Lung microvascular endothelial cell (primary cell): Measurements from ENCODE around the gene RHBDD3. TPM values are rescaled to one million over a fixed set of nuclear protein-coding genes. Genes with fewer than 3 reads are reported as not detected.

ENCODE experiments used
- DNase-seq, 2 donors: peaks; one replicate each; pipeline versions ENCODE4 v3.0.0 to v3.0.0-alpha.2; 2010; ENCODE audit warnings: low read depth in 2 of 2
- total RNA-seq: library from RNA; depleted of rRNA; stranded (reverse); fragments of >200 nt; gene quantifications from 2 replicates; pipeline ENCODE4 v1.2.1, GENCODE V29; 2014

Gene RHBDD3
- total RNA-seq, 1 donor from 2014 or later: 14.1 TPM

- DNase-seq: peak; percentile 88 to 91
Measured at GRCh38 chr22:29306175-29306834, 38.5 kb upstream of the RHBDD3 start, which contains the start of gene GAS2L1. GAS2L1 (plus strand) TSS chr22:29306650; CDS start chr22:29308106, 1,456 bp downstream.

- no peak for DNase-seq
Measured at GRCh38 chr22:29305836-29306174, 38.0 kb upstream of the RHBDD3 start.

DNA sequence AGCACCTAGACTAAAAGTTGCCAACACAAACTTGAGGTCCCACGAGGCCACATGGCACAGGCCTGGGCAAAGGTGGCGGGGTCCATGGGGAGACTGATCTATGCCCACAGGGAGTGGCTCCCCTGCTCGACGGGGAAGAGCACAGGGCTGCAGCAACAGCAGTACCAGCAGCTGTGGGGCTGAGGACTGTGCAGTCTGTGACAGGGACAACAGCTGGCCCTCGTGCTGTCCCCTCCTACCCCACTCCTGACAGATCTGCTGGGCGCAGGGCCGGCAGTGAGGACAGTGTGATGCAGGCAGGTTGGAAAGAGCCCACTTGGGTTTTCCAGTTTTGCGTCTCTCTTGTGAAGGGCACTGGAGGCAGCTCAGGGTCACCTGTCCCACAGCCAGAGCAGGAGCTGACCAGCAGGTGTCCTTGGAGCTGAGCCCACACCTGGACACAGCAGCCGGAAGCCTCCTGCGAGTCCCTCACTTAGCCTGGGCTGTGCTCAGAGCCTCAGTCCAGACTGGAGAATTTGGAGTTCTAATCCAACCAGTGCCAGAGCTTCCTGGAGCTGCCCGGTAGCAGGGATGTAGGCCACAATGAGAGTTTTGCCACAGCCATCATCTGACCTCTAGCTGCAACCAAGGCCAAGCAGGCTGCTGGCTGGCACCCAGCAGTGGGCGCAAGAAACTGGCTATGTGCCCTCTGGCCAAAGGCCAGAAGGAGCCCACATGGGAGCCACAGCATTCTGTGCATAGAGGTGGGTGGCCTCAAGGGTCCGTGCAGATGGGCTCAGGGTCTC is 35.1 kb upstream of the RHBDD3 start:
- DNase-seq: no peak

DNA sequence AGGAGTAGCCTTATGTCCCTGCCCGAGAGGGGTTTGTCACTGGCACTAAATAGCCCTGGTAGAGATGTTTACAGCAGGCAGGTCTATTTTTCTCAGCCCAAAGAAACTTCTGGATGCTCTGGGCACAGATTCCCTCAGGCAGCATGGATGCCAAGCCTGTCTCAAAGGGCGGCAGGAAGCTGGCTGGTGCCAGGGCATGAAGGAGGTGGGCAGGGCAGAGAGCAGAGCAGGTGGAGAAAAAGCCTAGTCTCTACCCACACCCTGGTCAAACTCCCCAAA is 34.6 kb upstream of the RHBDD3 start:
- no peak for DNase-seq

- DNase-seq: no peak
Measured at GRCh38 chr22:29301716-29302401, 34.1 kb upstream of the RHBDD3 start.

DNA sequence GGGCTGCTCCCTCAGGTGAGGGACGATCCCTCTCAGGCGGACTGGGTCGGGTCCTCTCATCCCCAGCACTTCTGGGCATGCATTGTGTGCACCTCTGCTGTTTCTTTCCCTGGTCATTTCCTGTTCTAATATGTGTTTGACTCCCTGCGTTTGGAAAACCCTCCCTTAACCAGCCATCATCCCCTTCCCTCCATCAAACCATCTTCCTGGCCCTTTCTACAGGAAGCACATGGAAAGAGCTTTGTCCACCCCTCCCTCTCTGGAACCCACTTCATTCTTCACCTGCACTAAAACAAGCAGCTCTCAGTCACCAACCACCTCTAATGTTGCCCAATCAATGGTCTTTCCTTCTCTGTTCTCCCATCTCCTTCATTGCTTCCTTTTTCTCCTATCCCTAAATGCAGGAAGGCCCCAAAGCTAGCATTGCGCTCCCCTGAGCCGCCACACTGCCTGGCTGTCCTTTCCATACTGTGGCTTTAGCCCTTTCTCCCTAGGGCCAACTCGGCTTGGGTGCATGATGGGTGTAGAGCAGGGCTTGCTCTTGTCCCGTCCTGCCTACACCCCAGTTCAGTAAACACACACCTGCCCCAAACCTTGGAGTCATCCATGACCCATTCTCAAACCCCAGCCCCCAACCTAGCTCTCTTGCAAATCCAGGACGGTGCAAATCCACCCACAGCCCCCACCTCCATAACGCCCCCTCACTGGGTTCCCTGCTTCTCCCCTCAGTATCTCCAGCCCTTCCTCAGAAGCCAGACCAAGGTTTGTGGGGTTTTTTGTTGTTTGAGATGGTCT is 33.2 kb upstream of the RHBDD3 start:
- DNase-seq: no peak

DNA sequence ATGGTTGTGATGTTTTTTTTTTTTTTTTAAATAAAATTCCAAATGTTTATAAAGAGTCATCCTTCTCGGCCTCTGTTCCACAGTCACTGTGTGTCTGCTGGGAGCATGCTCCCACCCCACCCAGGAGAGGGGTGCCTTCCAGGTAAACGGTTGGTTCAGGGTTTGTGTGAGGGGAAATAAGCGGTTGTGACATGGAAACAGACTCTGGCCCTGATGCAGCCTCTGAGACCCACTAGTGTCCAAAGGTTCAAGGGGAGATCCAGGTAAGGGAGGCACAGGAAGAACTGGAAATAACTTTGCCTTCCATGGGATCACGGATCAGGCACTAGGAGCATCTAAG is 32.7 kb upstream of the RHBDD3 start:
- no peak for DNase-seq

GRCh38 chr22:29299136-29299900 is 31.5 kb upstream of the RHBDD3 start:
- DNase-seq: no peak

GRCh38 chr22:29298641-29299040 is 30.9 kb upstream of the RHBDD3 start:
- no peak for DNase-seq

- DNase-seq: no peak
Measured at GRCh38 chr22:29292379-29292778, 24.6 kb upstream of the RHBDD3 start.

GRCh38 chr22:29291215-29291614 is 23.4 kb upstream of the RHBDD3 start:
- no peak for DNase-seq

DNA sequence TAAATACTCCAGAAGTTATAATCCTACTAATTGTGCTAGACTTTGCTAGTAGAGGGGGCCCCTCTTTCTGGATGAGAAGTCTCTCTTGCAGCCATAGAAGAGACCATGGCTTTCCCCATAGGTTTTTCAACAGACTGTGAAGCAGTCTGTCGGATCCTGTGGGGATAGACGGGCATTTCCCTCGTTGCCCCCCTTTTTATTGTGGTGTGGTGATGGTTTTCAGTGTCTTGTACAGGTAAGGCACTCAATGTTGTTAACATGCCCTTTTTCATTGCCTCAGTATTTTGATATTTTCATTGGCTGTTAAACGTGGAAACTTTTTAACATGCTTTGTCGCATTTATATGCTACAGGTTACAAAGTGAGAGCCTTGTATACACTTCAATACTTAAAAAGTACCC is 22.3 kb upstream of the RHBDD3 start:
- DNase-seq: no peak

GRCh38 chr22:29288837-29289236 is 21.1 kb upstream of the RHBDD3 start:
- no peak for DNase-seq

DNA sequence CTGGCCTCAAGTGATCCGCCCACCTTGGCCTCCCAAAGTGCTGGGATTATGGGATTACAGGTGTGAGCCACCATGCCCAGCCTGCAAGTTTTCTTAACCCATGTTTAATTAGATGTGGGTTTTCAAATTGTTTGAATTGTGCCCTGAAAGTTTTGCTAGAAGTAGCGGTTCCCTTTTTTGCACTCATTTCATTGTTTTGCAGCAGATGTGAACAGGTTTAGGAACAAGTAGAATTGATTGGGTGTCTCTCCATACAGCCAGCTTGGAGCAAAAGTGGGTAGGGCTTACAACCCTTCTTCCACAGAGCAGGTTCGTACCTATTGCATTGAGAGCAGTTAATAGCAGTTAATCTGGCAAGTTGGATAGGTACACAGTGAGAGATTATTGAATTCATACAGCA is 16.4 kb upstream of the RHBDD3 start:
- no peak for DNase-seq

GRCh38 chr22:29277927-29278326 is 10.1 kb upstream of the RHBDD3 start:
- no peak for DNase-seq

- DNase-seq: no peak
Measured at GRCh38 chr22:29275819-29276565, 8.2 kb upstream of the RHBDD3 start.

DNA sequence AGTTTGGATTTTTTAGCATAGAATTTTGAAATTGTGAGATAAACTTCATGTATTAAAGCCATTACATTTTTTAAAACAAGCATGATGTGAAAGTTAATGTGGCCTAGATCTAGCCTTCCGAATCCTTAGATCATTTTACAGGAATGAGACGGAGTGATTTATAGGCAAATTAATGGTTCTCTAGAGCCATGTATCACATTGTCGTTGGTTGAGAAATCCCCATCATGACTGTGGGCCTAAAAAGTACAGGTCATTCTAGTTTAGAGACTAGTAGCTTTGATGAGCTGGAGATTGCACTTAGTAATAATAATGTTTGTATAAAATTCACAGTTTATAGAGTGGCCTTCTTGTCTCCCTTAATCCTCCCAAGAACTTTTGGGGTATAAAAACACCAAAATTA is 7.4 kb upstream of the RHBDD3 start:
- no peak for DNase-seq

DNA sequence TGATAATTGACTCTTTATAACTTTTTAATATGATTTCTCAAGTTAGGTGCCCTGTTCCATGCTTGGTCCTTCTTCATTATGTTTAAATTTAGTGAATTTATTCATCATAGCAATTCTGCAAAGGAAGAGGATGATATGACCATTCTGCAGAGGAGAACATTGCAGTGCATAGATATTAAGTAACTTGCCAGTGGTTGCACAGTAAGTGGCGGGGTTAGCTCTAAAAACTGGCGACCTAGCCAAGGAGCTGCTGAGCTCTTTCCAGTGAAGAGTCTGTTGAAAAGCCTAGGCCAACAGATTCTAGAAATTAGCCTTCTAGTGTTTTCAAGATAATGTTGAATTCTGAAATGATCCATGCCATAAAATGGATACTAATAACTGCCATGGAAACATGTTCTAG is 4.8 kb upstream of the RHBDD3 start:
- no peak for DNase-seq

GRCh38 chr22:29270475-29271271 is 2.9 kb upstream of the RHBDD3 start:
- peak; percentile 31 to 39 for DNase-seq
